ENCODE measurements around the gene TULP1.

DNA sequence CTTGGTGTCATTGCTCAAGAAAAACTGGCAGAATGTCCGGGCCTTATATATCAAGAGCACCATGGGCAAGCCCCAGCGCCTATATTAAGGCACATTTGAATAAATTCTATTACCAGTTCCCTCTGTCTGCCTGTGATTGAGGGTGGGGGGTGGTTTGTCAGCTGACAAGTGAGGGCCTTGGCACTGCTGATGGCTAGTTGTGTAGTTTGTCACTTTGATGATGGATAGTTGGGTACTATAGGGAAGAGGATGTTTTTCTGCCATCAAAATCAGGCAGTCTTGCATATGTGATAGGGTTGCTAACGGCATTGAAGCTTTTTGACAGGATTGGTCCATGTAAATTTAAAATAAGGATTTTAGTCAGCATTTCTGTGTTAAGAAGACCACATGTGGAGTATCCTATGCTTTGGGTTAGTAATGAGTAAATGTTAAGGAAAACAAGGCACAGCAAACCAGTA is 42.0 kb downstream of the TULP1 start:
- TF ChIP-seq POLR2A (IDR thresholded peaks at IDR 0.05) = no peak
- TF ChIP-seq, protein P1, sequence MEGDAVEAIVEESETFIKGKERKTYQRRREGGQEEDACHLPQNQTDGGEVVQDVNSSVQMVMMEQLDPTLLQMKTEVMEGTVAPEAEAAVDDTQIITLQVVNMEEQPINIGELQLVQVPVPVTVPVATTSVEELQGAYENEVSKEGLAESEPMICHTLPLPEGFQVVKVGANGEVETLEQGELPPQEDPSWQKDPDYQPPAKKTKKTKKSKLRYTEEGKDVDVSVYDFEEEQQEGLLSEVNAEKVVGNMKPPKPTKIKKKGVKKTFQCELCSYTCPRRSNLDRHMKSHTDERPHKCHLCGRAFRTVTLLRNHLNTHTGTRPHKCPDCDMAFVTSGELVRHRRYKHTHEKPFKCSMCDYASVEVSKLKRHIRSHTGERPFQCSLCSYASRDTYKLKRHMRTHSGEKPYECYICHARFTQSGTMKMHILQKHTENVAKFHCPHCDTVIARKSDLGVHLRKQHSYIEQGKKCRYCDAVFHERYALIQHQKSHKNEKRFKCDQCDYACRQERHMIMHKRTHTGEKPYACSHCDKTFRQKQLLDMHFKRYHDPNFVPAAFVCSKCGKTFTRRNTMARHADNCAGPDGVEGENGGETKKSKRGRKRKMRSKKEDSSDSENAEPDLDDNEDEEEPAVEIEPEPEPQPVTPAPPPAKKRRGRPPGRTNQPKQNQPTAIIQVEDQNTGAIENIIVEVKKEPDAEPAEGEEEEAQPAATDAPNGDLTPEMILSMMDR (IDR thresholded peaks at IDR 0.05) = no peak

All from breast epithelium (tissue), 3 donors.